CD4-positive, alpha-beta memory T cell (primary cell): ENCODE measurements around the gene MBTD1. TPM values are rescaled to one million over a fixed set of nuclear protein-coding genes. Genes with fewer than 3 reads are reported as not detected.
"Not testable (repeated sequence)": the region's sequence is repeated elsewhere in the genome, so short reads cannot be mapped to it uniquely, and the experiment has no call there.

Experiments used
- CTCF ChIA-PET: fragments of 350-600 bp; sonication (Branson Sonifier 250); formaldehyde crosslinking; loops from one replicate; lab custom pipeline; 2021; ENCODE audit warnings: inconsistent platforms; ENCODE audit not compliant: partially characterized antibody; lab: Charles Lee
- POLR2A ChIA-PET: fragments of 350-600 bp; sonication (Branson Sonifier 250); formaldehyde crosslinking; loops from one replicate; lab custom pipeline; 2021; ENCODE audit not compliant: partially characterized antibody; lab: Charles Lee
- DNase-seq, 5 donors: peaks; one replicate each; pipeline versions ENCODE4 v3.0.0 to v3.0.0-alpha.2; 2020 to 2022; ENCODE audit warnings: mixed read lengths in 1 of 5
- H3K27ac ChIP-seq: one replicate; pipeline ENCODE4 v1.7.0; 2013; ENCODE audit warnings: low read depth, low read length
- H3K27me3 ChIP-seq: 2 replicates; pipeline ENCODE4 v1.7.0; 2013; ENCODE audit warnings: mild to moderate bottlenecking, low read length, moderate library complexity; ENCODE audit not compliant: insufficient read depth
- H3K36me3 ChIP-seq: 2 replicates; pipeline ENCODE4 v1.7.0; 2013; ENCODE audit warnings: mild to moderate bottlenecking, low read length, moderate library complexity; ENCODE audit not compliant: insufficient read depth
- H3K4me1 ChIP-seq: 2 replicates; pipeline ENCODE4 v1.7.0; 2013; ENCODE audit warnings: mild to moderate bottlenecking, low read length, moderate library complexity; ENCODE audit not compliant: insufficient read depth
- H3K4me3 ChIP-seq, 2 donors: one replicate each; pipeline ENCODE4 v1.7.0; 2013; ENCODE audit warnings: low read length in 2 of 2, mild to moderate bottlenecking in 1 of 2
- H3K9me3 ChIP-seq, 2 donors: one replicate each; pipeline ENCODE4 v1.7.0; 2013; ENCODE audit warnings: low read length in 2 of 2, control low read depth in 1 of 2; ENCODE audit not compliant: control insufficient read depth in 1 of 2
- H3K27ac Mint-ChIP-seq, 7 donors: one replicate each; pipeline ENCODE4 v1.8.0; 2020 to 2021; ENCODE audit warnings: mixed read lengths in 7 of 7, mild to moderate bottlenecking in 6 of 7, inconsistent platforms in 3 of 7, moderate library complexity in 3 of 7
- H3K27me3 Mint-ChIP-seq, 2 donors: one replicate each; pipeline ENCODE4 v1.8.0; 2020 to 2021; ENCODE audit warnings: mixed read lengths in 2 of 2
- H3K36me3 Mint-ChIP-seq, 2 donors: one replicate each; pipeline ENCODE4 v1.8.0; 2020 to 2021; ENCODE audit warnings: mixed read lengths in 2 of 2, inconsistent platforms in 1 of 2, mild to moderate bottlenecking in 1 of 2
- H3K4me1 Mint-ChIP-seq, 4 donors: one replicate each; pipeline ENCODE4 v1.8.0; 2020 to 2021; ENCODE audit warnings: mixed read lengths in 4 of 4, mild to moderate bottlenecking in 1 of 4
- H3K4me3 Mint-ChIP-seq, 8 donors: one replicate each; pipeline ENCODE4 v1.8.0; 2020 to 2021; ENCODE audit warnings: mixed read lengths in 8 of 8, mild to moderate bottlenecking in 7 of 8, moderate library complexity in 6 of 8, inconsistent platforms in 3 of 8
- H3K9me3 Mint-ChIP-seq, 8 donors: one replicate each; pipeline ENCODE4 v1.8.0; 2020 to 2021; ENCODE audit warnings: mixed read lengths in 8 of 8, mild to moderate bottlenecking in 5 of 8, inconsistent platforms in 3 of 8, moderate library complexity in 1 of 8
- intact Hi-C: fragments of 100-400 bp; cut with micrococcal nuclease; formaldehyde crosslinking; loops from one replicate; pipeline ENCODE4 v1.15.1; 2023
- polyA plus RNA-seq, 2 donors: library from polyadenylated mRNA; unstranded; fragments of 300-500 nt; fragmentation: Illumina TruSeq; gene quantifications; one replicate each; pipeline ENCODE4 v1.2.3, GENCODE V29; 2021
- total RNA-seq, 2 experiments: library from RNA; stranded (reverse); gene quantifications; one replicate each; pipeline ENCODE4 v1.2.3, GENCODE V29; 2021

Gene MBTD1
- total RNA-seq, result 10 to 100 TPM; 29.3 to 30.0 TPM
- 1 to 10 TPM; 3.6 to 5.5 TPM for polyA plus RNA-seq

DNA sequence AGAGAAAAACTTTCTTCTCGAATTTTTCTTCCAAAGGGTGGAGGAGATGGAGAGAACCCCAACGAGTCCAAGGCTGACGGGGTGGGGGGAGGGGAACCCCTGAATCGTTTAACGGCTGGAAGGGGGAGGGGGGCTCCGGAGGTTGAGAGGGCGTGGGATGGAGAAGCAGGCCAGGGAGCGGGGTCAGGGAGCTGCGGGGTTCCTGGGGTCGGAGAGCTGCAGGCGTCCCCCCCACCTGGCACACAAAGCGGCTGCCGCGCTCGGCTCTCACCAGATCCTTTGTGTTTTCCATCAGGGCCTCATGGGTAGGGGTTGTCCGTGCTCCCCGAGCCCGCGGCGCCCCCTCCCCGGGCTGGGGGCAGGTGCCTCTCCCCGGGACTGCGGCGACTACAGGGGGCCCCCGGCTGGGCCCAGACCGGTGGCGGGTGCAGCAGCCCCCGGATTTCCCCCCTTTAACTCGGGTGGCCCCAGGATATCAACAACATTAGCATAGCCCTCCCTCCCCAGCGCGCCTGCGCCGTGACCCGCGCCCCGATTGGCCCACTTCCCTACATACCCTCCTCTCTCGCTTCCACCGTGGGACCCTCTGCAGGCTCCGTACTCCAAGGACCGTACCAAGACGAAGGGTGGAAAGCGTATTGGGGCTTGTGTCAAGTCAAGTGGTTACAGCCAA lies at the start of gene MBTD1:
MBTD1 (minus strand) TSS at position 486 of the 673 bp plus-strand sequence. CDS start 34,888 bp downstream, outside the sequence.
- H3K4me1 Mint-ChIP-seq, result peaks cover 42 to 86% (median 60%) of the 10 kb centered on the region in 4 donors
- H3K27me3 Mint-ChIP-seq, result no peaks in the 10 kb centered on the region
- POLR2A ChIA-PET, result interaction anchor here (1.0 to 2.3 kb wide), 4 partner anchors 9 to 106 kb away, joined by 3 to 12 read pairs (median 6); partner anchors contain the start of genes NME1 and NME2
- no peaks in the 10 kb centered on the region for H3K9me3 Mint-ChIP-seq
- peaks cover 10% of the 10 kb centered on the region for H3K36me3 ChIP-seq
- H3K4me3 Mint-ChIP-seq, result peak within 1 kb of the TSS; percentile 91 to 98 (median 96)
- DNase-seq, result peak in 4 of 5 donors; percentile 96 to 97 (median 97)
- H3K4me1 ChIP-seq, result peaks cover 76% of the 10 kb centered on the region
- intact Hi-C loops, result loop anchor here (1.0 to 5.0 kb wide), 6 partner anchors 93 to 477 kb away; partner anchors contain the start of genes NME1, NME2 and TOB1
- peak within 1 kb of the TSS; percentile 97 for H3K27ac ChIP-seq
- H3K9me3 ChIP-seq, result no peaks in the 10 kb centered on the region
- H3K27me3 ChIP-seq, result no peaks in the 10 kb centered on the region
- H3K36me3 Mint-ChIP-seq, result peaks cover 12 to 49% of the 10 kb centered on the region in 2 donors
- H3K27ac Mint-ChIP-seq, result peak within 1 kb of the TSS; percentile 96 to 99 (median 99)
- CTCF ChIA-PET, result interaction anchor here (1.3 kb wide), 1 partner anchor 106 kb away, joined by 3 read pairs; the partner anchor contains the start of gene NME1
- H3K4me3 ChIP-seq, result peak within 1 kb of the TSS; percentile 74 to 85

DNA sequence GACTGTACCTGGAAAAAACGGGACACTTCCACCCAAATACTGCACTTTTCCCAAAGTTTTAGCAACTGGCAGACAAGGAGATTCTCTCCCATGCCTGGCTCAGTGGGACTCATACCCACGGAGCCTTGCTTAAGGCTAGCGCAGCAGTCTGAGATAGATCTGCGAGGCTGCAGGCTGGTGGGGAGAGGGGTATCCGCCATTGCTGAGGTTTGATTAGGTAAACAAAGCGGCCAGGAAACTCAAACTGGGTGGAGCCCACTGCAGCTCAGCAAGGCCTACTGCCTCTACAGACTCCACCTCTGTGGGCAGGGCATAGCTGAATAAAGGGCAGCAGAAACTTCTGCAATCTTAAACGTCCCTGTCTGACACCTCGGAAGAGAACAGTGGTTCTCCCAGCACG lies 45.3 kb upstream of the MBTD1 start:
- H3K4me3 Mint-ChIP-seq, result no peak overlapping the region
- no peaks in the 10 kb centered on the region for H3K27me3 ChIP-seq

DNA sequence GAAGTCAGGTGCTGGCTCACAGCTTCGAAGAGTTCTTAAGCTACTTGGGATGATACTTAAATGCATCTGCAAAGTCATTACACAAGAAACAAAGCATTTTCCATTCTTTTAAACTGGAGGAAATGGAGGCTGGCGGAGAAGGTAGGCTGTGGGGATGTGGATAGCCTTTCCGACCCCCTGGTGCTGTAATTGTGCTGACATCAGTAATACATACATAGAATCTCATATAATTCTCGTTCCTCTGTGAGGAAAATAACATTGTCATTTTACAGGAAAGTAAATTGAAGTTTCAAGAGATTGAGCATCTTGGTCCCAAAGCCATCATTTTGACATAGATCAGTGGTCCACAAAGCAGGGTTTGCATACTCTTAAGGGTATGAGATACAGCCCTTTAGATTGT lies 40.0 kb upstream of the MBTD1 start:
- H3K27ac Mint-ChIP-seq, result peak overlapping the region in 1 of 7 donors; percentile 32
- Histone ChIP-seq H3K27me3 (no peaks in the 10 kb centered on the region), H3K36me3 (no peaks in the 10 kb centered on the region), H3K9me3 (no peaks in the 10 kb centered on the region), H3K4me1 (no peaks in the 10 kb centered on the region), H3K4me3 (no peak overlapping the region), H3K27ac (no peak overlapping the region)
- CTCF ChIA-PET, result interaction anchor here (1.0 kb wide), 1 partner anchor 13 kb away, joined by 3 read pairs; no protein-coding TSS in a partner anchor
- H3K4me3 Mint-ChIP-seq, result no peak overlapping the region
- DNase-seq, result no peak
- H3K27me3 Mint-ChIP-seq, result no peaks in the 10 kb centered on the region
- intact Hi-C loops, result loop anchor here (2.0 kb wide), 1 partner anchor 341 kb away; no protein-coding TSS in a partner anchor
- POLR2A ChIA-PET, result no interaction called here
- peaks cover 0 to 2% (median 0%) of the 10 kb centered on the region in 8 donors for H3K9me3 Mint-ChIP-seq
- peaks cover 0 to 7% (median 0%) of the 10 kb centered on the region in 4 donors for H3K4me1 Mint-ChIP-seq
- peaks cover 18 to 39% of the 10 kb centered on the region in 2 donors for H3K36me3 Mint-ChIP-seq

More for the DNA sequence above, 45.3 kb upstream of the MBTD1 start:
- Mint-ChIP-seq H3K4me1 (no peaks in the 10 kb centered on the region), H3K9me3 (peaks cover 3 to 43% (median 32%) of the 10 kb centered on the region in 8 donors), H3K27me3 (peaks cover 0 to 2% of the 10 kb centered on the region in 2 donors), H3K27ac (no peak overlapping the region), H3K36me3 (peaks cover 7 to 14% of the 10 kb centered on the region in 2 donors)
- H3K9me3 ChIP-seq, result no peaks in the 10 kb centered on the region
- POLR2A ChIA-PET, result no interaction called here
- intact Hi-C loops, result no loop called here
- H3K4me3 ChIP-seq, result no peak overlapping the region
- no peaks in the 10 kb centered on the region for H3K4me1 ChIP-seq
- no peak for DNase-seq
- H3K36me3 ChIP-seq, result no peaks in the 10 kb centered on the region
- CTCF ChIA-PET, result no interaction called here
- H3K27ac ChIP-seq, result no peak overlapping the region

DNA sequence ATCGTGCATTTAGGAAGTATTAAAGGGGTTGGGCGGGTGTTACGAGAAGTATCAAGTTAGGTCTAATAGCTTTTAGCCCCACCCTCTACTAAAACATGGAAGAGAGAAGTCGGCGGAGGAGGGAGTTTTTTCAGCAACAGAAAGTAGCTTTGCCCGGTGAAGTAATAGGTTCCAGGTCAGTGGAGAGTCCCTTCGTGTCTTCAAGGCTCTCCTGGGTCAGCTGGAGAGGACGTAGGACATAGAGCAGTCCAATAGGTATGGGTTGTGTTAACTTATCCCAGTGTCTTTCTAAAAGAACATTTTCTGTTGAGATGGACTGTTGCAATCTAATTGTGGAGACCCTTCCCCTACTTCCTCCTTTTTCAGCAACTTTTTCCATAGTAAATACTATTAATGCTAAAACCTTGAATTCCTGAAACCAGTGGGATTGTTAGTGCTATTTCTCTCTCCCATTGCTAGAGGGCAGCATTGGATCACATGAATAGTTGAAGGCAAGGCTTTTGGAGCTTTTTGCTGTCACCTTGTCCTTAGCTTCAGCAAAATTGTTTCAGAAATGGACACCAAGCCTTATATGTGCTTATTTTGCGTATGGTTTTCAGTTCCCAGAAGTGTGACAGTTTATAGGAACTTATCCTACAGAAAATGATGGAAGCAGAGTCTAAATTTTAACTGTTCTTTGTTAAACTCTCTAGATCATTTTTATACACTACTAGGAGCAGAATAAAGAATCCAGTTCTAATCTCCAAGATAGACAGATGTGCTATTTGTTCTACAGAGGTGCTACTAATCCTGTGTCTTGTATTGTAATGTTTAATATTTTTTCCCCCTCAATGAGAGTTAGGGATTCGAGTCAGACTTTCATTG lies 38.9 kb upstream of the MBTD1 start:
- ChIA-PET CTCF (interaction anchor here (1.0 to 1.8 kb wide), 5 partner anchors 10 to 466 kb away, joined by 3 to 6 read pairs (median 5); no protein-coding TSS in a partner anchor), POLR2A (no interaction called here)
- intact Hi-C loops, result loop anchor here (2.0 kb wide), 1 partner anchor 342 kb away; no protein-coding TSS in a partner anchor
- Mint-ChIP-seq H3K9me3 (no peaks in the 10 kb centered on the region), H3K36me3 (peaks cover 28 to 49% of the 10 kb centered on the region in 2 donors), H3K27me3 (no peaks in the 10 kb centered on the region), H3K4me3 (no peak overlapping the region), H3K4me1 (peaks cover 0 to 7% (median 0%) of the 10 kb centered on the region in 4 donors), H3K27ac (no peak overlapping the region)
- peaks cover 2% of the 10 kb centered on the region for H3K36me3 ChIP-seq
- DNase-seq, result peak in 4 of 5 donors; percentile 12 to 16 (median 13)
- H3K4me1 ChIP-seq, result no peaks in the 10 kb centered on the region
- H3K4me3 ChIP-seq, result no peak overlapping the region
- no peak overlapping the region for H3K27ac ChIP-seq
- no peaks in the 10 kb centered on the region for H3K9me3 ChIP-seq
- no peaks in the 10 kb centered on the region for H3K27me3 ChIP-seq

DNA sequence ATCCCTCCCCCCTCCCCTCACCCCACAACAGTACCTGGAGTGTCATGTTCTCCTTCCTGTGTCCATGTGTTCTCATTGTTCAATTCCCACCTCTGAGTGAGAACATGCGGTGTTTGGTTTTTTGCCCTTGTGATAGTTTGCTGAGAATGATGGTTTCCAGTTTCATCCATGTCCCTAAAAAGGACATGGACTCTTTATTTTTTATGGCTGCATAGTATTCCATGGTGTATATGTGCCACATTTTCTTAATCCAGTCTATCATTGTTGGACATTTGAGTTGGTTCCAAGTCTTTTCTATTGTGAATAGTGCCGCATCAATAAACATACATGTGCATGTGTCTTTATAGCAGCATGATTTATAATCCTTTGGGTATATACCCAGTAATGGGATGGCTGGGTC lies 34.5 kb upstream of the MBTD1 start:
- H3K27ac Mint-ChIP-seq, POLR2A ChIA-PET, intact Hi-C loops: not testable (repeated sequence)

DNA sequence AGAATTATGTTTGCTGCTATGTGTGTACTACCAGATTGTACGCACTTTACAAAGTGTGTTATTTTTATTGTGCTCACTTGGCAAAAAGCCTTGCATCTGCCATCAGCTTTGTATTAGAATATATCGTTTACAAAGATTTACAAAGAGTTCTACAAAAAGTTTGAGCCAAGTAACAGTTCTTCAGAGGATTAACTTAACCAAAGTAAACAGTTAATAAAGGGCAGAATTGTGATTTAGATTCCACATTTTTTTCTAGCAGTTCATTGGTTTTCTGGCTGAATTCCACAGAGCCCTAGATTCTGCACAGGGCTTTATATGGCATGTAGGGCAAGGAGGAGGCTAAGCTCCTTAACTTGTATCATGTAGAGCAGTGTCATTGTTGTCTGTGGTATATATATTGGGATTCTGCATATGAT lies 29.9 kb upstream of the MBTD1 start:
- Mint-ChIP-seq H3K4me3 (no peak overlapping the region), H3K27me3 (no peaks in the 10 kb centered on the region), H3K4me1 (peaks cover 3 to 7% (median 4%) of the 10 kb centered on the region in 4 donors), H3K9me3 (peaks cover 0 to 2% (median 0%) of the 10 kb centered on the region in 8 donors), H3K36me3 (peaks cover 75 to 89% of the 10 kb centered on the region in 2 donors), H3K27ac (no peak overlapping the region)
- Histone ChIP-seq H3K36me3 (peaks cover 69% of the 10 kb centered on the region), H3K4me3 (no peak overlapping the region), H3K27me3 (no peaks in the 10 kb centered on the region), H3K27ac (no peak overlapping the region), H3K4me1 (no peaks in the 10 kb centered on the region), H3K9me3 (no peaks in the 10 kb centered on the region)
- intact Hi-C loops, result no loop called here
- ChIA-PET POLR2A (no interaction called here), CTCF (interaction anchor here (1.0 to 1.3 kb wide), 2 partner anchors 8 to 146 kb away, joined by 3 to 5 read pairs; no protein-coding TSS in a partner anchor)
- DNase-seq, result no peak

More for the DNA sequence above, 34.5 kb upstream of the MBTD1 start:
- H3K9me3 ChIP-seq, H3K4me3 ChIP-seq, DNase-seq, H3K4me3 Mint-ChIP-seq, H3K9me3 Mint-ChIP-seq, H3K27me3 Mint-ChIP-seq, CTCF ChIA-PET, H3K27me3 ChIP-seq, H3K27ac ChIP-seq, H3K4me1 ChIP-seq, H3K4me1 Mint-ChIP-seq: not testable (repeated sequence)
- H3K36me3 ChIP-seq, result peaks cover 35% of the 10 kb centered on the region
- peaks cover 61 to 82% of the 10 kb centered on the region in 2 donors for H3K36me3 Mint-ChIP-seq
